IMR-90 (cell line): ENCODE measurements around the gene IL1R2.

Source experiments
- CEBPB ChIP-seq: IDR thresholded peaks from 2 replicates; pipeline ENCODE4 v1.6.1; 2012; ENCODE audit warnings: low read depth, low read length, improper control_type of control experiment
- CTCF ChIP-seq: conservative IDR thresholded peaks from 2 replicates; pipeline ENCODE4 v1.5.1; 2012; ENCODE audit warnings: mild to moderate bottlenecking, low read depth, low read length, improper control_type of control experiment
- MAFK ChIP-seq: IDR thresholded peaks from 2 replicates; pipeline ENCODE4 v1.6.1; 2012; ENCODE audit warnings: low read depth, low read length, improper control_type of control experiment
- NFE2L2 ChIP-seq: fragments of 150-350 bp; IDR thresholded peaks from 2 replicates; pipeline ENCODE4 v1.6.1; 2016; ENCODE audit warnings: low read depth, mild to moderate bottlenecking, low read length
- POLR2A ChIP-seq: IDR thresholded peaks from 2 replicates; pipeline ENCODE4 v1.6.1; 2012; ENCODE audit warnings: mild to moderate bottlenecking, low read depth, low read length
- SMC3 ChIP-seq: fragments of 150-350 bp; IDR thresholded peaks from 2 replicates; pipeline ENCODE4 v1.6.1; 2016; ENCODE audit warnings: low read depth, mild to moderate bottlenecking, antibody characterized with exemption, low read length, moderate library complexity
- USF2 ChIP-seq: fragments of 150-350 bp; IDR thresholded peaks from 2 replicates; pipeline ENCODE4 v1.6.1; 2017; ENCODE audit warnings: mild to moderate bottlenecking, antibody characterized with exemption, low read length, low read depth

GRCh38 chr2:102052365-102052764, 60.6 kb downstream of the IL1R2 start:
- TF ChIP-seq CTCF = no peak
- TF ChIP-seq MAFK = no peak
- no peak for TF ChIP-seq NFE2L2
- TF ChIP-seq POLR2A = no peak
- no peak for TF ChIP-seq CEBPB
- TF ChIP-seq SMC3 = no peak
- TF ChIP-seq USF2 = no peak
